HG03025 (cell line): ENCODE data around the gene AGRN.
"Not testable (repeated sequence)": the region's sequence is repeated elsewhere in the genome, so short reads cannot be mapped to it uniquely, and the experiment has no call there.

Experiments used
- ATAC-seq: cut with Tn5 transposase; IDR thresholded peaks from one replicate; pipeline ENCODE4 v1.9.1; 2021; ENCODE audit warnings: mild to moderate bottlenecking, moderate library complexity; ENCODE audit not compliant: unreplicated experiment, low FRiP score

The AGRN gene

DNA sequence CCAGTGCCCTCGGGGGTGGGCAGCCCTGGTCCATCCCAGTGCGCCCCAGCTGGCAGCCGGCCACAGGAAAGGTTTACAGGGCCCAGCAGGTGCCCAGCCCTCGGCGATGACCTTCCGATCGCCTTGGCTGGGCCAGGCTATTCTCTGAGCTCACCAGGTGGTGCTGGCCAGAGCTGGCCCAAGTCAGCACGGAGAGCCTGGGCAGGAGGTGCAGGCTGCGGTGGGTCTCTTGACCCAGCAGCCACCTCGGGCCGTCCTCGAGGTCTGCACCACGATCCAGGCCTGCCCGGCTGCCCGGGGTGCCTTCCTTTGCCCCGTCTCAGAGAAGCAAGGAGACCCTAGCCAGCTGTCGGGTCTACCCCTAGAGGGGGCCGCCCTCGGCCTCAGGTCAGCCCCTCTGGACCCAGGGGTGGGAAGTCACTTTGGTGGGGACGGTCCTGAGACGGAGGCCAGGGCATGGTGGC, 38.4 kb upstream of the AGRN start:
- ATAC-seq, result no peak

DNA sequence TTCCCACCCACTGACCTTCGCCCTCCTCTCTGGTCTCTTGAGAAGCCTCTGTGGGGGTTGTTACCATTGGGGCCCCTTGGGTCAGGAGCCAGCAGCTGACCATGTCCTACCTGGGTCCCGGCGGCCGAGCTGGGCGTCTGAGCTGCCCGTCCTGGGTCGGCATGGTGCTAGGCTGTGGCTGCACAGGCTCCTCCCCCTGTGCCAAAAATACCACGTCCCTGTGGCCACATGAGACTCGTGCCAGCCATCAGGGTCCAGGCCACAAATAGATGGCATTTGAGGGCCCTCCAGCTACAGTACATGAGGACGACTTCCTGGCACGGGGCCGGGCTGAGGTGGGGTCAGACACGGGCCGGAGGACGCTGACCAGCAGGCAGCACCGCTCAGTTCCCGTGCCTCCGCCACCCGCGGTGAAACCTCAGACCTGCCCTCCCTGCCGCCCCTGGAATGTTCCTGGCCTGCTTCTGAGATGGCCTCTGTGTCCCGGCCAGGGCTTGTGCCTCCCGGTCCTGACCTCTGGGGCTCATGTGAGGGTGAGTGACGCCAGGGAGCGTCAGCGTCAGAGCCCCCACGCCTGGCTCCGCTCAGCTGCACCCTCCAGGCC, 37.9 kb upstream of the AGRN start, which contains the start of gene PERM1:
Gene PERM1 (minus strand): TSS at position 139 of the 604 bp plus-strand sequence. CDS start 1,064 bp downstream, outside the sequence.
- ATAC-seq, result no peak

DNA sequence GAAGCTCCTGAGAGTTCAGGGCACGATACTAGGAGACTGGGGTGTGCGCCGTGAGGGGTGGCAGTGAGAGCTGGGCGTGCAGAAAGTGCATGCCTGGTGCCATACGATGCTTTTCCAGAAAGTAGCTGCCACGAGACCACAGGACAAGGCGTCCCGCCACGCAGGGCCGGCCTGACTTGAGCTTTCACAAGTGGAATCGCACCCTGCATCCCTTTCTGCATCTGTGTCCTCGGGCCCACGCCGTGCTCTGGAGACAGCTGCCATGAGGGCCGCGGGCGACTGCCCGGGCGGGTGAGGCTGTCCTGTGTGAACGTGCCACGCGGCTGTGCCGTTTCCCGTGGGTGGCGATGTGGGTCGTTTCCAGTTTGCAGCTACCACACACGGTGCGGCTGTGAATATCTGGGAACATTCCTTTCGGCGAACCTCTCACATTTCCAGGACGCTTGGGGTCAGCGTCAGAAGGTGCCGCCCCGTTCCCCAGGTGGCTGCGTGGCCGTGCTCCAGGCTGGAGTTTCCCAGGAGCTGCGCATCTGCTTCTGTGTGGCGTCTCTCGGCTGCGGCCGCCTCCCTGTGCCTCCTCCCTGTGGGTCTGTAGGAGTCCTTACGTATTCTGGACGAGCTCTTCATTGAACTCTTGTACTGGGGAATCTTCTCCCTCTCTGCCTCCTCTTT, 37.0 kb upstream of the AGRN start:
- ATAC-seq, result no peak

DNA sequence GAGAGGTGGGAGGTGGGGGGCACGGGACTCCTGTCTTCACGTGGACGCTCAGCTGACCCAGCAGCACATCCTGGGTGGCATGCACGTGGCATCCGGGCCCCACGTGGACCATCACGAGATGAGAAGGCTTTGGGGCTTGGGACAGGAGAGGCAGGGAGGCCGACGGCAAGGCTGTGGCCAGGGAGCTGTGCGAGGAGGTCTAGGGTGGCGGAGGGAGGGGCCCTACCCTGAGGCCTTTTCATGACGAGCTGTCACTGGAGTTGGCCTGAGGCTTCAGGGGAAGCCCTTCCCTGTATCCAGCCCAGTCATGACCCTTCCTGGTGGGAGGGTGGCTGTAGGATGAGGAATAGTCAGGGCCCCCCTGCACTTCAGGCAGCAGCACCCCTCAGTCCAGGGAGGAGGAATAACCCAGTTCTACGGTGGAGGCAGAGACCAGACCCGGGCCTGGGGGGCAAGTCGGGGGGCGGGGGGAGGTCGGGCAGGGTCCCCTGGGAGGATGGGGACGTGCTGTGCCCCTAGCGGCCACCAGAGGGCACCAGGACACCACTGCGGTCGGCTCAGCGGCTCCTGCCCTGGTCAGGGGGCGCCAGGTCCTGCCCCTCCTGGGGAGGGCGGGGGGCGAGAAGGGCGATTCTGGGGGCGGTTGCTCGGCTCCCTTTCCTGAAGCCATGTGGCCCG, 36.0 kb upstream of the AGRN start:
- no peak for ATAC-seq

DNA sequence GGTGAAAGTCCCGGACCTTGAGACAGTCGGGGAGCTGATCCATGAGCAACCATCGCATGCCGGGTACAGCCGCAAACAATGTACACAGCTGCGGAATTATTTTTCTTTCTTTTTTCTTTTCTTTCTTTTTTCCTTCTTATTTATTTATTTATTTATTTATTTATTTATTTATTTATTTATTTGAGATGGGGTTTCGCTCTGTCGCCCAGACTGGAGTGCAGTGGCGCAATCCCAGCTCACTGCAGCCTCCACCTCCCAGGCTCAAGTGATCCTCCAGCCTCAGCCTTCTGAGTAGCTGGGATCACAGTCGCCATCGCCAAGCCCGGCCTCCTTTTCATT, 35.5 kb upstream of the AGRN start:
- no peak for ATAC-seq

DNA sequence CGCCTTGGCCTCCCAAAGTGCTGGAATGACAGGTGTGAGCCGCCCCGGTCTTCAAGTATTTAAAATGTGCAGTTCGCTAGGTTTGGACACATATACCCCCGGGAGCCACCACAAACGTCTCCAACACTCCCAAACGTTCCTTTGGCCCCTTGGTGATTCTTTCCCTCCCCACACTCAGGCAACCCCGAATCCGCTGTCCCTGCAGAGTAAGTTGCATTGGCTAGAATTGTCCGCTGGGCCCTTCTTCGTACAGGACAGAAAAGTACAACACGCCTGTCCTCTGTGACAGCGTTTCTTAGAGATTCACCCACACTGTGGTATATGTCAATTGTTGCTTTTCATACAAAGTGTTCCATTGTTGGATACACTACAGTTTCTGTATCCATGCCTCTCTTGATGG, 34.8 kb upstream of the AGRN start:
- no peak for ATAC-seq

- ATAC-seq, result not testable (repeated sequence)
Measured at GRCh38 chr1:988061-988460, 31.9 kb upstream of the AGRN start.

DNA sequence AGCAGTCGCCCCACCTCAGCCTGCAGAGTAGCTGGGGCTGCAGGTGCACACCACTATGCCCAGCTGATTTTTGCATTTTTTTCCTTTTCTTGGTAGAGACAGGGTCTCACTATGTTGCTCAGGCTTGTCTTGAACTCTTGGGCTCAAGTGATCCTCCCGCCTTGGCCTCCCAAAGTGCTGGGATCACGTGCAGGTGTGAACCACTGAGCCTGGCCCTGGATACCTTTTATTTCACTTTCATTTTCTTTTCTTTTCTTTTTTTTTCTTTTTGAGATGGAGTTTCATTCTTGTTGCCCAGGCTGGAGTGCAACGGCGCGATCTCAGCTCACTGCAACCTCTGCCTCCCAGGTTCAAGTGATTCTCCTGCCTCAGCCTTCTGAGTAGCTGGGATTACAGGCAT, 28.6 kb upstream of the AGRN start:
- ATAC-seq, result not testable (repeated sequence)

GRCh38 chr1:991895-992294, 28.0 kb upstream of the AGRN start:
- ATAC-seq, result no peak

DNA sequence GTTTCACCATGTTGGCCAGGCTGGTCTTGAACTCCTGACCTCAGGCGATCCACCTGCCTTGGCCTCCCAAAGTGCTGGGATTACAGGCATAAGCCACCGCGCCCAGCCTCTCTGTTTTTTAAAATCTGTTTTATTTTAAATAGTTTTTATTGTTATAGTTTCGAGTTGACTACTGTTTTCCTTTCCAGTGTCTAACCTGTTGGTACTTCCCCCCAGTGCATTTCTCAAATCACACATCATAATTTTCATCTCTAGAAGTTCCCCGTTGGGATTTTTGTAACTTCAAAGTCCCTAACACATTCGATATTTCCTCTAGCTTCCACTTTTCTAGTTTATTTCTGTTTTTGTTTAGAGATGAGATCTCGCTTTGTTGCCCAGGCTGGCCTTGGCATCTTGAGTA, 27.6 kb upstream of the AGRN start:
- ATAC-seq, result no peak

GRCh38 chr1:993379-993995, 26.4 kb upstream of the AGRN start:
- ATAC-seq, result no peak

GRCh38 chr1:994546-994945, 25.4 kb upstream of the AGRN start:
- not testable (repeated sequence) for ATAC-seq

GRCh38 chr1:995665-996633, 24.0 kb upstream of the AGRN start:
- no peak for ATAC-seq

DNA sequence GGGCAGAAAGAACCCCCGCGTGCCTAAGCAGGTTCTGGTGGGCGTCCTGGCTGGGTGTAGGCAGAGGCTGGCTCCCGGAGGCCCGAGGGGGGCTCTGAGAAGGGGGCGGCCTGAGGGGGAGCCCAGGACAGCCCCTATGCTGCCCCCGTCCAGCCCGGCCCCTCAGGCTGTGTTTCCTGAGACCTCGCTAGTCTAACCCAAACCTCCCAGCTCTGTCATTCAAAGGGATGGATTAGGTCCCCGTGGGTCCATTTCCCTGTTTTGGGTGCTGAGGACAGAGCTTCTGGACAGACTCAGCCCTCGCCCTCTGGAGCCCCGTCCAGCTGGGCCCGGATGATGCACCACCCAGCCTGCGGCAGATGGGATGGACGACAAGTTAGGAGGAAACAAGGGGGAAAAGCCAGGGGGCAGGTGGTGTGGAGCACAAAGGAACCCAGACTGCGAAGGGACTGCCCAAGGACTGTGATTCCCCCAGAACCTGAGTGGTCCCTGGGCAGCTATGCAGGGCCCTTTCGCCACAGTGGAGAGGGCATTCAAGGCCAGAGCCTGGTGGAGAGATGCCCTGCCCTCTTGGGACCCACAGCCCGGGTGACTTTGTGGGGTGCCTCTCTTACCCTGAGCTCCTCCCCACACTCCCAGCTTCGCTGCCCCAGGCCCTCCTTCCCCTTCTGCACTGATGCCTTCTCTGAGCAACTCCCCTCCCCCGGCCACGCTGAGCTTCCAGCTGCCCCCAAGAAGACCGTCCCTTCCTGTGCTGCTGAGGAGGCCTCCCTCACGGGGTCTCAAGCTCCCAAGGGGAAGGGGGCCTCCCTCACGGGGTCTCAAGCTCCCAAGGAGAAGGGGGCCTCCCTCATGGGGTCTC, 22.8 kb upstream of the AGRN start:
- ATAC-seq, result no peak

DNA sequence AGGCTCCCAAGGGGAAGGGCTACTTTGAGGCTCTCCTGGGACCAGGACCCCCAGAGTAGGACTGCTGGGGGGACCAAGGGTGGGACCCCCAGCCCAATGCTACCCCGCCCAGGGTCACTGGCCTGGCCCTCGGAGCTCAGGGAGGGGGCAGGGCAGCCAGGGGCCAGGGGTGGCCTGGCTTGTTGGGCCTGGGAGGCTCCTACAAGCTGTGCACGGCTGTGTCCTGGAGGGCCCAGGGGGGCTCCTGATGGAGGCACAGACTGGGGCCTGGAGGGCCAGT, 22.3 kb upstream of the AGRN start:
- ATAC-seq, result no peak

DNA sequence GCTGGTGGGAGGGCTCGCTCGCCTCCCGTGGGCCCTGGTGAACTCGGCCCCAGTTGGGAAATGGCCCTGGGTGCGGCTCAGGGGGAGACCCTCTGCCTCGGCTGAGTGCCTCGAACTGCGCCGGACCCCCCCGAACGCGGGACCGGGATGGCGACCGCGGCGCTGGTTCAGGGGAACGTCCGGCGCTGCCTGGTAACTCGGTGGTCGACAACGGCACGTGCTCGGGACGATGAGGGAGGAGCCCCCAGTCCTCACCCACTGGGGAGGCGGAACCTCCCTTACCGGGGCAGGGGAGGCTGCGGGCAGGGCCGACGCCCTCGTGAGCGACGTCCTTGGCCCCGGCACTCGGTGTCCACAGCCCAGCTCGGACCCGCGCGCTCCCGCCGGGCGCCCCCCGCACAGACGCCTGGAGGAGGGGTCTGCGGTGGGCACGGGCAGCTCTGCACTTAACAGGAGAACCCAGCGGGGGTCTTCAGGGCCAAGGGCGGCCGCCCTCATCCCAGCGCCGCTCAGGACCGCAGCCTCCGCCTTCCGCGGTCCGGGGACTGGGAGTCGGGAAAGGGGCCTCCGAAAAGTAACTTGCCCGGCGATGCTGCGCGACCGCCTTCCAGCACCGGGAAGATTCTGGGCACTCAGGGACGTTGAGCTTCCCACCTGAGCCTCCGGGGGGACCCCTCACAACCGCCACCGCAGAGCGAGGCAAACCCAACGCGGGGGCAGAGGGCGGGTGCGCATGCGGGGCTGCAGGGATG, 21.8 kb upstream of the AGRN start:
- ATAC-seq, result no peak

DNA sequence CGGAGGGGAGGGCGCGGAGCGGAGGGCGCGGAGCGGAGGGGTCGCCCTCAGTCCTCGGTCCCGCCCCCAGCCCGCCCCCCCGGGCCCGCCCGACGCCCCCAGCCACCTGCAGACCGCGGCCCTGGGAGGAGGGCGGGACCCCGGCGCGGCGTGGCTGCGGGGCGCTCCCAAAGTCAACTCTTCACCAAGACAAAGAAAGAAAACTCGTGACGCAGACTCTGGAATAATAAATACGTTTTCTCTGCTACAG, 21.2 kb upstream of the AGRN start:
- no peak for ATAC-seq

GRCh38 chr1:998995-999724, 20.8 kb upstream of the AGRN start:
- ATAC-seq, result no peak
